Tibial artery (tissue), 4 donors: Measurements from ENCODE around the gene REXO5.
A peak's percentile ranks its signal among the peaks of the same experiment; 100 is the strongest.
"Not testable (repeated sequence)": the region's sequence is repeated elsewhere in the genome, so short reads cannot be mapped to it uniquely, and the experiment has no call there.

ENCODE experiments used
- DNase-seq, 2 donors: peaks; one replicate each; pipeline ENCODE4 v3.0.0-alpha.2; 2019
- H3K27ac ChIP-seq, 2 donors: fragments of 200-600 bp; sonication (generic) in 1 of 2; 1 replicate in 1 of 2; 2 replicates in 1 of 2; pipeline ENCODE4 v1.5.1; 2018 to 2019; ENCODE audit warnings: mild to moderate bottlenecking in 1 of 2
- H3K27me3 ChIP-seq, 2 donors: fragments of 200-600 bp; sonication (generic) in 1 of 2; one replicate each; pipeline versions ENCODE4 v1.5.1 to v1.6.0; 2016 to 2019
- H3K36me3 ChIP-seq, 3 donors: fragments of 200-600 bp; sonication (generic) in 2 of 3; one replicate each; pipeline ENCODE4 v1.5.1; 2016 to 2019; ENCODE audit warnings: mild to moderate bottlenecking in 2 of 3
- H3K4me1 ChIP-seq, 4 donors: fragments of 200-600 bp; sonication (generic) in 2 of 4; 1 replicate in 3 of 4; 2 replicates in 1 of 4; pipeline ENCODE4 v1.5.1; 2016 to 2019
- H3K4me3 ChIP-seq, 2 donors: fragments of 200-600 bp; sonication (generic) in 1 of 2; 1 replicate in 1 of 2; 2 replicates in 1 of 2; pipeline ENCODE4 v1.5.1; 2018 to 2019; ENCODE audit warnings: mild to moderate bottlenecking in 2 of 2
- H3K9me3 ChIP-seq, 3 donors: fragments of 200-600 bp; sonication (generic) in 1 of 3; one replicate each; pipeline ENCODE4 v1.5.1; 2016 to 2019
- CTCF ChIP-seq, 2 experiments: fragments of 200-600 bp in 1 of 2; fragments of 450-650 bp in 1 of 2; IDR thresholded peaks; one replicate each; pipeline ENCODE4 v1.5.1; 2017 to 2019; ENCODE audit warnings: antibody characterized with exemption in 2 of 2, mild to moderate bottlenecking in 1 of 2, moderate library complexity in 1 of 2
- intact Hi-C: fragments of 100-400 bp; cut with DNase I; formaldehyde crosslinking; loops from one replicate; pipeline ENCODE4 v1.15.0; 2023; ENCODE audit warnings: low total_unique reads

Gene REXO5

DNA sequence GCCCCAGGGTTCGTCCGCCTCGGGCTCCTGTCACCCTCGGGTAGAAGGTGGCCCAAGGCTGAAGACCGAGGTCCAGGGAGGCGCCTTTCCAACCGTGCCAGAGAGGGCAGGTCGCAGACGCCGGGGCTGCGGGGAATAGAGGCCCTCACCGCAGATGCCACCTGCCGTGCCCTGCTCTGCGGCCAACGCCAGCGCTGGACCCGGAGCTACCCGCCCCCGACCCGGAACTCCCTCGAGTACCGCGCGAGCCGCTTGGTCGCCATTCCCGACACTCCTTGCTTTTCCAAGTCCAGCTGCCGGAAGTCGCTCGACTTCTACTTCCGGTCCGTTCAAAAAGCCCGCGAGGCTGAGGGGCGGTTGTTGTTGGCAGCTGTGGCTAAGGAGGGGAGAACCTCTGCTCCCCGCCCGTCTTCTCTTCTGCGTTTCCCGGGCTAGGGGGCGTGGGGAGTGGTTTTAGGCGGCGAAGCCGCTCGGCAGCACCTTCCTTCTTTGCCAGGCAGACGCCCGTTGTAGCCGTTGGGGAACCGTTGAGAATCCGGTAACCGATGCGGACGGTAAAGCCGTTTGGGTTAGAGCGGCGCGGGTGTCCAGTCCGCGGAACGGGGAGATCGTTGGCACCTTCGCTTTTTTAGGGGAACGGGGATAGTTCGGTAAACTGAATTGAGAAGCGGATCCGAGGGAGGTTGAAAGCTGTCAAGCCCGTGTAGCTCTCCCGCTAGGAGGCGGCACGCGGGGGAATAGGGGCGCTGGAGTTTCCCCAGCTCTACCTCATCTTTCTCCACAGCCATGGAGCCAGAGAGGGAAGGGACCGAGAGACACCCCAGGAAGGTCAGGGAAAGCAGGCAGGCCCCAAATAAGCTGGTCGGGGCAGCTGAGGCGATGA is at the start of gene REXO5, which contains the start of gene ERI2:
Gene REXO5, plus strand, starts transcription at position 360 of the 883 bp plus-strand sequence. Its CDS starts 427 bp downstream, at position 787.
Gene ERI2, minus strand, starts transcription at position 305 of the 883 bp plus-strand sequence. Its CDS starts 42 bp downstream, at position 263.
- intact Hi-C loops, result no loop called here
- Histone ChIP-seq H3K27me3 (no peaks in the 10 kb centered on the region), H3K4me3 (peak within 1 kb of the TSS; percentile 66 to 68), H3K4me1 (peaks cover 0 to 19% (median 8%) of the 10 kb centered on the region in 4 donors), H3K27ac (peak within 1 kb of the TSS; percentile 80 to 88), H3K9me3 (no peaks in the 10 kb centered on the region), H3K36me3 (peaks cover 0 to 6% (median 0%) of the 10 kb centered on the region in 3 donors)
- DNase-seq, result peak; percentile 90 to 94
- peak; percentile 30 to 44 for TF ChIP-seq CTCF (IDR thresholded peaks at IDR 0.05)

DNA sequence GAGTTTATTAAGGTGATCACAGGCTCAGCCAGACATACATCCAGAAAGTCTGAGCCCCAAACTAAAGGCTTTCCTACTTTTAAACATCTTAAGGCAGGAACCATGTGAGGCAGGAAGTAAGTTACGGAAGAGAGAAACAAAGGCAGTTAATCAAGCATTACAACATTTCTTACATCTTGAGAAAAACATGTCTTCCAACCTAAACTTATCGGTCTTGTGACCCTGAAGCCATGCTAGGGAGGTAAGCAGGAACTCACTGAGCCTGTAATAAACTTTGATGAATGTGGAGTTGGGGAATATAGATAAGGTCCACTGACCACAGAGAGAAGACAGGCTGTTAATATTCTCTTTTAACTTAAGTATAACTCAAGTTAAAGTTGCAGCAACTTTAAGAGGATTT is 46.0 kb upstream of the REXO5 start:
- Histone ChIP-seq H3K36me3 (no peaks in the 10 kb centered on the region), H3K9me3 (no peaks in the 10 kb centered on the region), H3K4me3 (no peak overlapping the region), H3K4me1 (no peaks in the 10 kb centered on the region), H3K27ac (no peak overlapping the region), H3K27me3 (no peaks in the 10 kb centered on the region)
- no peak for TF ChIP-seq CTCF (IDR thresholded peaks at IDR 0.05)
- intact Hi-C loops, result no loop called here
- DNase-seq, result no peak

DNA sequence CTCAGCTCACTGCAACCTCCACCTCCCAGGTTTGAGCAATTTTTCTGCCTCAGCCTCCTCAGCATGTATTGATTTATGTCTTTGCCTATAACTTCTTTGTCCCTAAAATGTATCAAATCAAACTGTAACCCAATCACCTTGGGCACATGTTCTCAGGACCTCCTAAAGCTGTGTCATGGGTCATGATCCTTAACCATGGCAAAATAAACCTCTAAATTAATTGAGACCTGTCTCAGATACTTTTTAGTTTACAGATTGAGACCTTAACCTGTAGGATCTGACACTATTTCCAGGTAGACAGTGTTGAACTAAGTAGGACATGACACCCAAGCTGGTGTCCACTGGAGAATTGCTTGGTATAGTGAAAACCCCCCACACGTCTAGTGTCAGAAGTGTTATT is 45.2 kb upstream of the REXO5 start:
- no peaks in the 10 kb centered on the region for H3K27me3 ChIP-seq
- H3K27ac ChIP-seq, result no peak overlapping the region
- H3K36me3 ChIP-seq, result no peaks in the 10 kb centered on the region
- no peaks in the 10 kb centered on the region for H3K9me3 ChIP-seq
- DNase-seq, result no peak
- TF ChIP-seq CTCF (IDR thresholded peaks at IDR 0.05), result no peak
- intact Hi-C loops, result no loop called here
- H3K4me3 ChIP-seq, result no peak overlapping the region
- H3K4me1 ChIP-seq, result no peaks in the 10 kb centered on the region

- no peak for TF ChIP-seq CTCF (IDR thresholded peaks at IDR 0.05)
Observed at GRCh38 chr16:20762404-20763123, 43.8 kb upstream of the REXO5 start.

GRCh38 chr16:20763461-20764232 is 42.7 kb upstream of the REXO5 start, which contains the start of gene ACSM3:
Gene ACSM3, plus strand, starts transcription at chr16:20764014. Its CDS starts 6,021 bp downstream, at chr16:20770035.
- H3K4me3 ChIP-seq, result peak within 1 kb of the TSS; percentile 44 to 52
- H3K27me3 ChIP-seq, result no peaks in the 10 kb centered on the region
- intact Hi-C loops, result no loop called here
- no peaks in the 10 kb centered on the region for H3K9me3 ChIP-seq
- no peak for TF ChIP-seq CTCF (IDR thresholded peaks at IDR 0.05)
- no peaks in the 10 kb centered on the region for H3K4me1 ChIP-seq
- H3K27ac ChIP-seq, result peak within 1 kb of the TSS; percentile 57 to 71
- no peaks in the 10 kb centered on the region for H3K36me3 ChIP-seq
- DNase-seq, result peak; percentile 42 to 71

More at GRCh38 chr16:20762404-20763123, 43.8 kb upstream of the REXO5 start:
- no peaks in the 10 kb centered on the region for H3K4me1 ChIP-seq
- DNase-seq, result no peak
- H3K9me3 ChIP-seq, result no peaks in the 10 kb centered on the region
- peak overlapping the region; percentile 57 to 71 for H3K27ac ChIP-seq
- H3K36me3 ChIP-seq, result no peaks in the 10 kb centered on the region
- no peaks in the 10 kb centered on the region for H3K27me3 ChIP-seq
- intact Hi-C loops, result no loop called here
- H3K4me3 ChIP-seq, result no peak overlapping the region

GRCh38 chr16:20764448-20764847 is 41.9 kb upstream of the REXO5 start:
- H3K4me1 ChIP-seq, intact Hi-C loops, H3K36me3 ChIP-seq, DNase-seq, H3K9me3 ChIP-seq, H3K4me3 ChIP-seq, H3K27me3 ChIP-seq: not testable (repeated sequence)
- peak overlapping the region in 1 of 2 donors; percentile 57 for H3K27ac ChIP-seq
